HG02970 (cell line): ENCODE data around the gene EXOC4.
"Not testable (repeated sequence)": the region's sequence is repeated elsewhere in the genome, so short reads cannot be mapped to it uniquely, and the experiment has no call there.

Experiments used
- ATAC-seq: cut with Tn5 transposase; IDR thresholded peaks from one replicate; pipeline ENCODE4 v1.9.1; 2021; ENCODE audit warnings: mild to moderate bottlenecking, moderate library complexity, moderate number of reproducible peaks; ENCODE audit not compliant: unreplicated experiment, low FRiP score

The EXOC4 gene

GRCh38 chr7:133591704-133592340 is 338.9 kb downstream of the EXOC4 start:
- ATAC-seq = no peak

GRCh38 chr7:133593561-133593960 is 340.7 kb downstream of the EXOC4 start:
- ATAC-seq = no peak

GRCh38 chr7:133601617-133602016 is 348.7 kb downstream of the EXOC4 start:
- no peak for ATAC-seq

DNA sequence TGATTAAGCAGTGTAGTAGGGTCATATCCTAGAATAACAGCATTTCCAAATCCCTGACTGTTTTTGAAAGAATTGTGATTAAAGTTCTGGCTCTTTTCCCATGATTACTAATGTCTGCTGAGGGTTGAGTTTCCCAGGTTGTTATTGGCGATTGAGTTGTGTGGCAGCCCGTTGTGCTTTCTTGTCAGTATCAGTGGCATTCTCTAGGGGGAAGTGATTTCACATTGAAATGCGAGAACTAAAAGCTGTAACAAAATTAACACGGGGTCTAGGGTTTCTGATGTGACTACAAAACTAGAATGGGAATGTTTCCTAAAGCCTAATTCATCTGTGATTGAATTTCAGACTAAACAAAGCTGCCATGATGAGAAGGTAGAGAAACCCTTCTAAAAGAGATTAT is 349.4 kb downstream of the EXOC4 start:
- ATAC-seq = no peak

- no peak for ATAC-seq
Observed at GRCh38 chr7:133606991-133607390, 354.1 kb downstream of the EXOC4 start.

DNA sequence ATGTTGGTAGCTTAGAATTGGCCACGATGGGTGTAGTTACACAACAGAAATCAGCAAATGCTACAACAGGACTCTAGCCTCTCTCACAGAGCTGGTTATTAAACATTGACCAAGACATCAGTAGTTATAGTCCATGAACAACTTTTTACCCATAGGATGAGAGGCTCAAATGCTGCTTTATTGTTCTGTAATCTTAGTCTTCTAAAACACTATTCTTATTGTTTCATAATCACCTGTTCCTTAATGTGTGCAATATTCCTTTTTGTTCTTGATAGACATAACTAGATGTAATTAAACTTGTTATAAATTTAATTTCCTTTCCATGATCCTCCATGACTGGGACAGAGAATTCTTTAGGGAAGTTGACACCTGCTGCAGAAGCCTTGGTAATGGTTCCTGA is 356.9 kb downstream of the EXOC4 start:
- ATAC-seq = no peak

DNA sequence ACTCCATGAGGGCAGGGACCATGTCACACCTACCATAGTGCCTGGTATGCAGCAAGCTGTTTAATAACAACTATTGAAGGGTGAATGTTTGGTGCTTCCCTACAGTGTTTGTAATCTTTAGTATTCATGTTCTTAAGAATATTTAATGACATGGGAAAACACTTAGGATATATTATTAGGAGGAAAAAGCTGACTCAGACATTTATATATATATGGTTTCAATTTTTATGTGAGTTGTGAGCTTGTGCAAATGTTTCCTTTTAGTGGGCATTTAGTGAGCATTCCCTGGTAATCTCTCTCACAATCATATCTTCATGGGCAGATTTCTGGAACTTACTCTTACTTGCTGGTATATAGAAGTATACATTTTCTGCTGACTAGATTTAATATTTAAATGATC is 359.1 kb downstream of the EXOC4 start:
- ATAC-seq = no peak

DNA sequence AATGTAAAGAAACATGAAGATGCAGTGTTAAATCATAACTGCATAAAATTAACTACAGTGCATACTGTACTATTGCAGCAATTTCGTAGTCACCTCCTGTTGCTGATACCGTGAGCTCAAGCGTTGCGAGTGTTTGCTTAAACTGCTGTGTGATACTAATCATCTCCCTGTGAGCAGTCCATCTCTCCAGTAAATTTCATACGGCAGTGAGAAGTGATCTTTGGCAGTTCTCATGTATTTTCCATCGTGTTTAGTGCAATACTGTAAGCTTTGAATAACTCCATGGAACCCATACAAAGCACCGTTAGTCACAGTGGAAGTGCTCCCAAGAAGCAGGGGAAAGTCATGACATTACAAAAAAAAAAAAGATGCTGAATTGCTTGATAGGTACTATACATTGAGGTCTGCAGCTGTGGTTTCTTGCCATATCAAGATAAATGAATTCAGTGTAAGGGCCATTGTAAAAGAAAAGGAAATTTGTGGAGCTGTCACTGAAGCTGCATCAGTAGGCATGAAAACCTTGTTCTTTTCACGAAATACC is 360.4 kb downstream of the EXOC4 start:
- ATAC-seq = no peak

DNA sequence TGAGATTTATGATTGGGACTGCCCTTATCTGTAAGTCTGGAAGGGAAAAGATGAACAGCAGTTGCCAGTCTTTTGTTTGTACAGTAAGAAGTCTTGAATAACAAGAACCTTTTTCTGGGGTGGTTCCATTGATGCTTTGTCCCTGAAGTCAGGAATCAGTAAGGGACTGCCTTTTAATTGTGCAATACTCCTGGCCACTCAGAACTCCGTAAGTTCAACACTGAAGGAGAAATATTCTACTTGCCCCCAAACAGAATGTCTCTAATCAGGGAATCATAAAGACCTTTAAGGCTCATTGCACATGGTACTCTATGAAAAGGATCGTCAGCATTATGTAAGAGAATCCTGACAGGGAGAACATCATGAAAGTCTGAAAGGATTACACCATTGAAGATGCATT is 361.4 kb downstream of the EXOC4 start:
- no peak for ATAC-seq

GRCh38 chr7:133618970-133619369 is 366.1 kb downstream of the EXOC4 start:
- no peak for ATAC-seq

- ATAC-seq = no peak
Observed at GRCh38 chr7:133619491-133619890, 366.6 kb downstream of the EXOC4 start.

DNA sequence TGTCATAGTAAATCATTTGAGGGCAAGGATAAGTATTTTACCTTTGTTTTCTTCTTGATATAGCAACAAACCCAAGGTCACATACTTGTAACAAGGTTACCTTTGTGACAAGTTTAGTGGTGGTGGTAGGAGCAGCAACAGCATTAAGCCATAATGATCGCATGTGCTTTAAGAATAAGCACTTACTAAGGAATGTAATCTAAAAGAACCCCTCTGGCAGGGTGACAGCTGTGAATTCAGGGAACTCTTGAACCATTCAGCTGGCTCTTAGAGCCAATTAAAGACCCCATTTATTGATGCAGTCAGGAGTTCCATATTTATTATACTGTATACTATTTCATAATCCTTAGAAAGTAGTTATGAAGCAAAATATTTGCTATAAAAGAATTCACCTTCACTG is 370.8 kb downstream of the EXOC4 start:
- no peak for ATAC-seq

- no peak for ATAC-seq
Observed at GRCh38 chr7:133625046-133625445, 372.2 kb downstream of the EXOC4 start.

- ATAC-seq = no peak
Observed at GRCh38 chr7:133629701-133630100, 376.8 kb downstream of the EXOC4 start.

DNA sequence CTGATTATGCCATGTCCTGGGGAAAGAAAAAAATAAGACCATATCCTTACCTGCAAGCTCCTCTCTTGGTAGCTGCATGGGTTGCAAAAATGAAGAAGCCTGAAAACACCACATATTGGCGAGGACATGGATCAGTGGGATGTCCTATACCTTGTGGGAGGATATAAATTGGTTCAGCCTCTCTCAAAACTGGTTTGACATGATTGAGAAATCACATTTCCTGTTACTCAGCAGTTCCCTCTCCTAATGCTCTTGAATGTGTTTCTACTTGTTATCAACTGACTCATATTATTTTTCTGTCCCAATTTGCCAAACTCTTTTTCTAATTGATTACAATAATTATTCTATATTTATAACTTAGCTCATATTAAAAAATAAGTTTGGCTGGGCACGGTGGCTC is 380.2 kb downstream of the EXOC4 start:
- no peak for ATAC-seq

DNA sequence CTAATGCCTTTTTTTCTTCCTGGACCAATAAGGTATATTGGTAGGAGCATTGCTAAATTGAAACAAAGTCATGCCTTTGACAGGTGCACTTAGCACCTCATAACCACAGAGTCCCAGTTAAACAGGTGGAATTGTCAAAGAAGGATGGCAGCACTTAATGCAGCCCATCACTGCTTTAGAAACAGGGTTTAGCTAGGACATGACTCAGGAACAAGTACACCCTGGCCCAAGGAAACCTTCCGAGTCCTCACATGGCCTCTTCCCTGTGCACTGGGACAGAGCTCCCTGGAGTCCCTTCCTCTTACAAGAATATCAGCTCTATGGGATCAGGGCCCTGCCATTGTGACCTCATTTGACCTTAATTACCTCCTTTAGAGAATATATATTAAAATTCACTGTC is 382.7 kb downstream of the EXOC4 start:
- ATAC-seq = no peak

GRCh38 chr7:133638857-133639256 is 386.0 kb downstream of the EXOC4 start:
- ATAC-seq = no peak

- no peak for ATAC-seq
Observed at GRCh38 chr7:133641436-133641835, 388.6 kb downstream of the EXOC4 start.

DNA sequence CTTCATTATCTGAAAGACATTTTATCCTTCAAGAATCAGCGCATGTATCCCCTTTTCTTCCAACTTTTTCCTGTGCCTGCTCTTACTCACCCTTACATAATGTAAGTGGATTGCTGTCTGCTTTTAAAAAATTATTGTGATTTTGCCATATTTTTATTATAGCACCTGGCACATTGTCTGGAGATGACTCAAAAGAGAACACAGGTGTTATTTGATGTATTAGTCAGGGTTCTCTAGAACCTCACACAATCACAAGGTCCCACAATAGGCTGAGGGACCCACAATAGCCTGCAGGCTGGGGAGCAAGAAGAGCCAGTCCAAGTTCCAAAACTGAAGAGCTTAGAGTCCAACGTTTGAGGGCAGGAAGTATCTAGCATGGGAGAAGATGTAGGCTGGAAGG is 390.0 kb downstream of the EXOC4 start:
- ATAC-seq = no peak

DNA sequence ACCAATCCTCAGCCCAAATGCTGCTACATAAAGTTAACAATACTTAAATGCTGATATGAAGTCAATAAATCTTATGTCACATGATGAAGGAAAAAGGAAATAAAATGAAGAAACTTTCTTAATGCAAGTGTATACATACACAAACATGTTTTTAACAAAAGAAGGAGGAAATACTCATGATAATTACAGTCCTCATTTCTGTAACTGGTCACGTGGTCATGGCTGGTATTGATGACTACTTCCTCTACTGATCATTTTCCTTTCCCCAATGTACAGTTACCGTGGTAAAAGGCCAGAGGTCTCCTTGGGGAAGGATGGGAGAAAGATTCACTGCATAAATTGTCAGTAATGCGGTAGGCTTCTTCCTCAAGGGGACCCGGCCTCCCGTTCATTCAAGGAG is 390.8 kb downstream of the EXOC4 start:
- ATAC-seq = not testable (repeated sequence)

- no peak for ATAC-seq
Observed at GRCh38 chr7:133645884-133646391, 393.1 kb downstream of the EXOC4 start.

DNA sequence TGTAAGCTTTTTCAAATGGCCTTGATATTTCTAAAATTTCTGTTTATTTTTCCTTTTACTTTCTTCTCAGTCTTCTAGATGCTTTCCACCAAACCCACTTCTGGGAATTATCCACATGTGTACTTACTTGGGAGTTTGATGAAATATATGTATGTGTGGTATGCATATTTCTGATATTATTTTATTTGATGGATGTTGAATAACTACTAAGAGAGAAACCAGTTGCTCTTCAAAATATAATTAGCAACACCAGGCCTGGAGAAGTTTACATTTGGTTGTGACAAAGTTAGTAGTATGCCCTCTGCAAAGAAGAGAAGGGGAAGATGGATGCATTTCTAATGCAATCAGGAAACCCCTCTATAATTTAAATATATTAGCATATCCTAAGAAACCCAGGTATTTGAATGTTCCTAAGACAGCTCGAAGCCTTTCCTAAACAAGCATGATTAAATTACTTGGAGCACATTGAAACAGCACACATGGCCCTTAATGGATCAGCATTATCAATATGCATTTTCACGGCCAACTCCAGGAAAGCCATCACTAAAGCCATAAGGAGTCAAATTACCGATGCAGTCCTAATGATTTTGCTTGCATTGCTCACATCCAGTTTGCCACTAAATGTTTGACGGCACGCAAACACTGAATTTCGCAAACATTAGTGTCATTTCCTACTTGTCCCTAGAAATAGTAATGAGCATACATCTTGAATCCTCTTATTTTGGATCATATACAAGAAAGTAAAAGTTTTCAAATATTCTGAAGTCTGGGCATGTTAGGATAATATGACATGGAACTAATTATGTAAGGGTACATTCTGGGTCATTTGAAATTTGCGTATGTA is 393.8 kb downstream of the EXOC4 start:
- no peak for ATAC-seq
